ENCODE data around the gene CRHBP.
"Not testable (repeated sequence)": the region's sequence is repeated elsewhere in the genome, so short reads cannot be mapped to it uniquely, and the experiment has no call there.

Gene CRHBP

GRCh38 chr5:76960004-76960625, 7.3 kb downstream of the CRHBP start:
- DNase-seq, result peak; percentile 86

DNA sequence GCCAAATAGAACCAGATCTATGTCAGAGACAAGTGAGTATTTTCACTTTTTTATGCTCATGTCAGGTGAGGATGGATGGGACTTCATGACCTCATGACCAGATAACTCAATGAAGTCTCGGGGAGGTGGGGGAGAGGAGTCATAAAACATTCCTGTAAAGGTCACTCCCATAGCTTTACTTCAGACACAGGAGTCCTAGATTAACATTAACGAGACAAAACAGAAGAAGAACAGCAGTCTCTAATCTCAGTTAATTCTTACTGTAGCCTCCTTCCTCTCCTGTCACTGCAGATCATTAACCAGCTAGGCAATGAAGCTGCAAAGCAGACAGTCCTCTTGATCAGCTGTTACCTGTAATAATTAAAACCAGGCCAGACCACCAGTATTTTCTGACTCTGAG, 11.2 kb downstream of the CRHBP start:
- DNase-seq, result peak; percentile 24

DNA sequence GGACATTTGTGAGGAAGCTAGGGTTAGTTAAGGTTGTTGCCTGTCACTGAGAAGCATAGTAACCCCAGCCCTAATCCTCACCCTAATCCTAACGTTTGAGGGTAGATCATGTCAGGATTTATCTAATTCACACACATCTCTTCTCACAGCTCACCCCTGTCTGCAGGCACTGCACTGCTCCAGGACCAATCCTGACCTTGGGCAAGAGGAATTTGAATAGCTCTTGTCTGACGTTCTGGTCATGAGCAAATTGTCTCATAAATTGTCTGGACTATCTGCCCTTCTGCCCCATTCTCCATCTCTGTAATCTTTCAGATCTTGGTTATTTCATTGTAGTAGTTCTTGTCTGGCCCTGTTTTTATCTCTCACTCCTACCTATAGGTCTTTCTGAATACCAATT, 18.7 kb downstream of the CRHBP start:
- no peak for DNase-seq

GRCh38 chr5:76972689-76973088, 19.8 kb downstream of the CRHBP start:
- DNase-seq, result no peak

GRCh38 chr5:76974785-76975184, 21.9 kb downstream of the CRHBP start:
- no peak for DNase-seq

DNA sequence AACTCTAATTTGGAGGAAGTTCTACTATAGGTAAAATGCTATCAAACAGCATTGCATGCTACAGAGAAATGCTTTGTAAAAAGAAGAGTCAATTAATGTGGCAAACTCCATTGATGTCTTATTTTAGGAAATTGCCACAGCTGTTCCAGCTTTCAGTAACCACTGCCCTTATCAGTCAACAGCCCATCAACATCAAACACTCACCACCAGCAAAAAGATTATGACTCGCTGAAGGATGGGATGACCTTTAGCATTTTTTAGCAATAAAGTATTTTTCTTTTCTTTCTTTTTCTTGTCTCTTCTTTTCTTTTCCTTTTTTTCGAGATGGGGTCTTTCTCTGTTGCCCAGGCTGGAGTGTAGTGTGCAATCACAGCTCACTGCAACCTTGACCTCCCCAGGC, 26.0 kb downstream of the CRHBP start:
- DNase-seq, result no peak

GRCh38 chr5:76980518-76981144, 27.8 kb downstream of the CRHBP start:
- no peak for DNase-seq

GRCh38 chr5:76982450-76982849, 29.6 kb downstream of the CRHBP start:
- DNase-seq, result no peak

- DNase-seq, result peak; percentile 60
Observed at GRCh38 chr5:76983468-76983867, 30.6 kb downstream of the CRHBP start.

- DNase-seq, result no peak
Observed at GRCh38 chr5:76986825-76987526, 34.1 kb downstream of the CRHBP start.

- DNase-seq, result peak; percentile 9
Observed at GRCh38 chr5:76990899-76991459, 38.1 kb downstream of the CRHBP start.

DNA sequence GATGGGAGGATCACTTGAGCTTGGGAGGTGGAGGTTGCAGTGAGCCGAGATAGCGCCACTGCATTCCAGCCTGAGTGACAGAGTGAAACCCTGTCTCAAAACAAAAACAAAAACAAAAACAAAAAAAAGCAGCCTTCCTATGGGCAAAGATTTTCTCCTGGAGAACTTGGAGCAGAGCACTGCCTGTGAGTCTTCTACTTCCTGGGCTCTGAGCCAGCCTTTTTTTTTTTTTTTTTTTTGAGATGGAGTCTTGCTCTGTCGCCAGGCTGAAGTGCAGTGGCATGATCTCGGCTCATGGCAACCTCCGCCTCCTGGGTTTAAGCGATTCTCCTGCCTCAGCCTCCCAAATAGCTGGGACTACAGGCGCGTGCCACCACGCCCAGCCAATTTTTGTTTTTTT, 40.6 kb downstream of the CRHBP start:
- not testable (repeated sequence) for DNase-seq

DNA sequence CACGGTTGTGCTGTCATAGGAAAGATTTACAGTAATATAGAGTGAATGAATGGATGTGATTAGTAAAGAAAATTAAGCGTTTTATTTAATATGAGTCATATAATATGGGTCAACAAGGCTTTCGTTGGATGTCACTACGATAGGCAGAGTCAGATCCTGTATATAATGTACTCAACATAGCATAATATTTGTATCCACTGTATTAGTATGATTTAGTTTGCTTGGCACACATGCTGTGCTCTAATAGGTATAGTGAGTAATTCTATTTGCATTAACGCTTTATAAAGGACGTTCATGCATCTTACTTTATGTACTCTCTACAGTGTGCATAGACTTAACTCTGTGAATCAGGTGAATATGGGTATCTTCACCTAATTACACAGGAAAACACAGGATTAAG, 41.5 kb downstream of the CRHBP start:
- DNase-seq, result no peak

- not testable (repeated sequence) for DNase-seq
Observed at GRCh38 chr5:76998251-76998650, 45.4 kb downstream of the CRHBP start.

GRCh38 chr5:76999451-76999850, 46.6 kb downstream of the CRHBP start:
- peak; percentile 97 for DNase-seq

DNA sequence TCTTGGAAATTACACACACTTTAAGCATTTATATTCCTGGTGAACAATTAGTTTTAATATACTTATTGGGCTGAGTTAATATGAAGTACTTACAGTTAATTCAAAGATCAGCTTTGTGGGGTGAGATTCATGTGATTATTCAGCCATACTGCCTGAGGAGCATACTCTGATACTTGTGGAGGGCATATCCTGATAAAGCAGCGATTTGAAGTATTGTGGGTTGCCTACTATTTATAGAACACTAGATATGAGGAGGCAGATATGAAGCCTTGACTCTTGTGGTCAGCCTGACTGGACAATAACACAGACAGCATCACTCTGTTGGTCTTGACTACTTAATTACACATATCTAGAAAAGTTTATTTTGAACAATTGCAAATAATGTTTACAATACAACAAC, 50.4 kb downstream of the CRHBP start:
- DNase-seq, result peak; percentile 47

GRCh38 chr5:77006124-77006523, 53.3 kb downstream of the CRHBP start:
- DNase-seq, result no peak

- no peak for DNase-seq
Observed at GRCh38 chr5:77008413-77008812, 55.6 kb downstream of the CRHBP start.

GRCh38 chr5:77010243-77010642, 57.4 kb downstream of the CRHBP start:
- DNase-seq, result no peak

DNA sequence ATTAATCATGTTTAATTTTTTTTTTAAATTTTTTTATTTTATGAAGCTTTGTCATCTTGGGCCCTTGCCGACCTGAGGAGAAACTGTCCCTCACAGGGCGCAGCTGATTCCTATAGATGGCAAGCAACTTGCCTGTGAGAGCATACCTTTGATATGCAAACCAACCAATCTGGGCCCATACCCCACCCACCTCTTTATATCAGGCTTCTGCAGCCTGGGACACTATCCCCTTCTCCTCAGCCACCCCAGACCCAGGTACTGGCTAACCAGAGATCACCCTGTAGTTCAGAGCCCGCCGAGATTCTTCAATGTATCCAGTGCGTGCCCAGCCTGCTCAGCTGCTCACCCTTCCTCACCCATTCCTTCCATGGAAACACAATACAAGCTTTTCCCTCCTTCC, 58.7 kb downstream of the CRHBP start:
- no peak for DNase-seq

DNA sequence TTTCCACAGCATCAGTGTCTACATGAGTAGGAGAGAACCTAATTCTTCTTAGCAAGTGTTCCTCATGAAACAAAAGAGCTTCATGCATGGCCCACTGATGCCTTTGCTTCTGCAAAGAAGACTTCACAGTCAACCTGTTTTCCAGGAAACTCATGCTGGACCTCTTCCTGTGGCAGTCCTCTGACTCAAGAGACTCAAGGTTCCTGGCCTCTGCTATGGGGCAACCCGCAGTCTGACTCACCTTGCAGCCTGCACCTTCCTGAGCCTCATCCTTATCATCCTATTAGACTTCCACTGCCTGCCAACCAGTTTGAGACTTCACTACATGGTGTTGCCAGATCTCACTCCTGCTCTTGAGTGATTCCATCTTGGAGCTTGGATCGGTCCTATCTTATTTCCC, 59.8 kb downstream of the CRHBP start:
- DNase-seq, result peak; percentile 76

- no peak for DNase-seq
Observed at GRCh38 chr5:77015938-77016569, 63.2 kb downstream of the CRHBP start.

- DNase-seq, result no peak
Observed at GRCh38 chr5:77016962-77017361, 64.1 kb downstream of the CRHBP start.

DNA sequence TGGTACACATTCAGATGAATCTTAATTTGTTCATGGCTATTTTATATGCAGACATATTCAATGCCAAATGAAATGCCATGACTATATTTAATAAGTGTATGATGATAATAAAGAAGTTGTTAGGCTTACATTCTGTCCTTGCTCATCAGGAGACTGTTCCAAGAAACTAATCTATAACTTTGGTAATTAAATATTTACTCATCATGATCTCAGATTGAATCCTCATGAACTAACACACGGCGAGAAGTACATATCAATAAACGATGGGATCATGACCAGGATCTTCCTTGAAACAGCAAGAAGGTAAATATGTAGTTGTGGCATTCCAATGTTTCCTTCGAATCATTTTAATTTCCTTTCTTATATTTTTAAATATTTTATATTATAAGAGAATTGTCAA, 64.8 kb downstream of the CRHBP start:
- DNase-seq, result no peak

All from NCI-H226 (cell line).